Prostate gland (tissue), 1 donor: ENCODE results near the gene TTC16.

Experiments
- POLR2A ChIP-seq: fragments of 450-650 bp; IDR thresholded peaks from one replicate; pipeline ENCODE4 v1.6.1; 2016; ENCODE audit warnings: antibody characterized with exemption, mild to moderate bottlenecking
- POLR2AphosphoS5 ChIP-seq: sonication (generic); formaldehyde crosslinking; IDR thresholded peaks from one replicate; pipeline ENCODE4 v1.6.1; 2017; ENCODE audit warnings: antibody characterized with exemption

DNA sequence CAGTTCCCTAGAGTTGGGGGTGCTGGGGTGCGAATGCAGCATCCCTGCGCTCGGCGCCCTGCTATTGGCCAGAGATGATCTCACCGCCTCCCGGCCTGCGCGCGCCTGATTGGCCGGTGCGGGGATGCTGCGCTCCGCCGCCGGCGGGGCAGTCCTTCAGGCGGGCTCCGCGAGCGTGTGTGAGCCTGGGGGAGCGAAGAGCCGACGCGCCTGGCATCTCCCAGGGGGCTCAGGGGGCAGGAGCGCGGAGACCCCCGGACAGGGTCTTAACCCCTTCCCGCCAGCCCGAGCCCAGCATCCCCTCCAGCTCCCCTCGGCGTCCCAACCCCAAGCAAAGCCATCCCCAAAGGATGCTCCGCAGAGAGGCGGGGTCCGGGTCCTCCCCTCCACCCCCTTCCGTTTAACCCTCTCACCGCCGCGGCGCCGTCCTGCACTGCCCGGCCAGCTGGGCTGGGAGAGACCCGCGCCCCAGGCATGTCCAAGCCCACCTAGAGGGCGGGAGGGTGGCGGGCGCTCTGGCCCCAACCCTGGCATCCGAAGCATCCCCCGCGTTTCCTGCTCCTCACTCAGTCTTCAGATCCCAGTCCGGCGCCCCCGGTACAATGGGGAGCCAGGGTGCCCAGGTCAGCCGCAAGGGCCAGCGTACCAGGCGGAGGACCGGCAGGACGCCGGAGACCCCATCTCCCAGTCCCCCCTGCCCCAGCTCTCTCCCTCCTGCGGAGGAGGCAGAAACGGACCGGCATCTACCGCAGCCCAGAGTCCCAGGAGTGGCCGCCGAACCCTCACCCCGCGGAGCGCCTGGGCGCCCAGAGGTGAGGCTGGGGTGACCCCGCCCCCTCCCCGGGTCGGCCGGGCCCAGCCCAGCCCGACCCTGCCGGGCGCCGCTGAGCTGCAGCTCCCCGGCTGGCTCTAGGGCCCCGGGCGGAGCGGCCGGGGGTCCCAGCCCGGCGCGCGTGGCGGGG, 38.5 kb downstream of the TTC16 start:
- TF ChIP-seq POLR2A: no peak
- no peak for TF ChIP-seq POLR2AphosphoS5
